NCI-H748 treated with DMSO at 0.1 percent for 48 hours (cell line): ENCODE measurements around the gene KLHL7.
"Not testable (repeated sequence)": the region's sequence is repeated elsewhere in the genome, so short reads cannot be mapped to it uniquely, and the experiment has no call there.

ENCODE experiments used
- DNase-seq: peaks from one replicate; lab custom pipeline; 2025; lab: John Stamatoyannopoulos, UW

Gene KLHL7

DNA sequence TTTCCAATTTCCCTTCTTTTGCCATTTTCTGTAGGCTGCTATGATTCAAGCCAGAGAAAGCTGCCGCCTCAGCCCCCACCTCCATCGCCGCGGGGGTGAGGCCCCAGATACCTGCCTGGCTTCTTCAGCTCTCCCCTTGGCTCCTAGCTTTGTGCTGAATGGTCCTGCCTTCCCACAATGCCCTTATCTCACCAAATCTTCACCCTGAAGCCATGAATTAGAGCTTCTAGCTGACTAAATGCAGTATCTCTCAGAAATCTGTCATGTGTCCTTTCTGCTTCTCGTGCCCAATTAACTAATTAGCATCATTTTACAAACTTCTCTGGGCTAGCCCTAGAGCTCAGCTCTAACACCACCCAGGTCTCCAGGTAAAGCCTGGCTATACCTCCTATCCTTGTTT is 108.8 kb downstream of the KLHL7 start:
- DNase-seq: no peak

GRCh38 chr7:23214938-23215337 is 109.4 kb downstream of the KLHL7 start:
- DNase-seq: no peak

DNA sequence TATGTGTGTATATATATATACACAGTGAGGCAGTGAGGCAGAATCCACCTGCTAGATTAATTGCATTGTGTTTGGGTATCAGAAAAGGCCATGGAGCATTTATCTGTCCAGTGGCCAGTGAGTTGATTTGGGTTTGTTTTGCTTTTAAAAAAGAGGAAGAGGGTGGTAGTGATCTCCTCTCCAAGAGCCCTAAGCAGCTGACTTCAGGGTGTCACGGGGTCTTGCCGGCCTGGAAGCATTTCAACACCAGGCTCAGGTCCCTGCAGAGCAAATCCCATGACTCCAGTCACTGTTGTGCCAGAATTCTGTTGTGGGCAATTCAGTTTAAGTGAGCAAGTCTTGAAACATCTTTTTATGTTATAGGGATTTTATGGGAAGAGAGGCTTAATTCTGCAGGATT is 110.4 kb downstream of the KLHL7 start:
- no peak for DNase-seq

DNA sequence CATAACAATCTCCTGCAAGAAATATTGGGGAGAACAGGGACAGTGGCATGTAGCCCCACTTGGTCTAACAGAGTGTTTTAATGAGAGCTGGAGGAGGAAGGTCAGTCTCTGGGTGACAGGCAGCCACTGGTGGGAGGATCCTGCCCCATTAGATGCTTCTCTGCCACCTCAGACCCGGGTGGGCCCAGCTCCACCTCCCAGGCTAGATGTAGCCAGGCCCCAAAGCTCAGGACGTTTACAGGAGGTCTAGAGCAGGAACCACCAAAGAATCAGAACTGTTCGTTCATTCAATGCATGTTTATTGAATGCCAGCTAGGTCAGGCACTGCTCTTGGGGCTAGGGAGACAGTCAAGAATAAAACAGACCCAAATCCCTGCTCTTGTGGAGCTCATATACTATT is 112.6 kb downstream of the KLHL7 start:
- DNase-seq: no peak

DNA sequence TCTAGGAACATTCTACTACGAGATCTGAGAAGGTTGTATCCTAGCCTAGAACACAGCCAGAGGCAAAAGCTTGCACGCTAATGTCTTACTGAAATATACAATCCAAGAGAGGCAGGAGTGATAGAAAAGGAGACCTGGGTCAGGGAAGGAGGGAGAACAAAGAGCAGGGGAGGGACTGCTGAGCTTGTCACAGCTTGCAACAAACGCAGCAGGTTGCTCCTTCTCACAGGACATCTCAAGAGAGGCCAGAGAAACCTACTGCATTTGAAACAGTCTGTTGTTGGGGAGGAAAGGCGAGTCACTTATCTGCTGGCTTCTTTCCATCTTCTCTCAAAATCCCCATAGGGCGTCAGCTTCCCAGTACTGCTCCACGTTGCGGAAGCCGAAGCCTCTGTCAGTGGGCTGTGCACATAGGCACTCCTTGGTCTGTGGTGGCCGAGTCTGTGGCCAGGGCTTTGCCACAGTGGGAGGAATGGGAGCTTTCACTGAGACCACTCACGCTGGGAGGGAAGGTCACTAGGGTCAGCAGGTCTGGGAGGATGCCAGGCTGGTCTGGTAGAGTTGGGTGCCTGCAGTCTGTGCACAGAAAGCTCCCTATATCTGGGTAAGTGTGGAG is 115.2 kb downstream of the KLHL7 start:
- DNase-seq: no peak

GRCh38 chr7:23222439-23223030 is 117.0 kb downstream of the KLHL7 start:
- DNase-seq: no peak

DNA sequence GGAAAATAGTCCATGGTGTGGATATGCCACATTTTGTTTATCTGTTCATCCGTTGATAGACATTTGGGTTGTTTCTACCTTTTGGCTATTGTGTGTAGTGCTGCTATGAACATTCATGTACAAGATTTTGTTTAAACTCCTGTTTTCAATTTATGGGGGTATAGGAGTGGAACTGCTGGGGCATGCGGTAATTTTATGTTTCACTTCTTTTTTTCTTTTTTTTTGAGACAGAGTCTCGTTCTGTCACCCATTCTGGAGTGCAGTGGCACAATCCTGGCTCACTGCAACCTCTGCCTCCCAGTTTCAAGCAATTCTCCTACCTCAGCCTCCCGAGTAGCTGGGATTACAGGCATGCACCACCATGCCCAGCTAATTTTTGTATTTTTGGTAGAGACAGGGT is 118.8 kb downstream of the KLHL7 start:
- DNase-seq: not testable (repeated sequence)

DNA sequence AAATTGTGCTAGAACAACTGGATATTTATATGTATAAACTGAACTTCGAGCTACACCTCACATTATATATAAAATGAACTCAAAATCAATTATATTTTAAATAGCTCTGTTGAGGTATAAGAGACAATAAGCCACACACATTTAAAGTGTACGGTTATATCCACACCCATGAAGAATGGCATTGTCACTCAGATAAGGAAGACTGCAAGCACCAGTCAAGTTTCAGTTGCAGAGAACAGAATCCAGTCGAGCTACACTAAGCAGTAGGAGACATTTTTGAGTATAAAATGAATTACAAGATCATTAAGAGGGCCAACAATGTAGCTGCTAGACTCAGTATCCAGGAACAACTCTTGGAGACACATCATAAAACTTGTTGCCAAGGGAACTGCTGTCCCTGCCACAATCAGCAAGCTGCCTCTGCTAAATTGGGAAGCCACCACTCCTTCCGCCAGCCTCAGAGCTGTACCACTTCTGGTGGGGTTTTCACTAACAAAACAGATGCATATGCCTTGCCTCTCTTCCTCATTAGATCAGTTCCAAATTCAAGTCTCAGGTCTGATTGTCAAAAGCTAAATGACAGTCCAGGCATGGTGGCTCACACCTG is 121.4 kb downstream of the KLHL7 start:
- no peak for DNase-seq
